SW480 (cell line): ENCODE results near the gene PADI1.

Experiments used
- DNase-seq: peaks from one replicate; pipeline ENCODE4 v3.0.0-alpha.2; 2016; ENCODE audit warnings: low spot score

PADI1 gene

GRCh38 chr1:17274186-17275170, 69.5 kb downstream of the PADI1 start:
- peak; percentile 65 for DNase-seq

GRCh38 chr1:17276568-17276967, 71.6 kb downstream of the PADI1 start:
- DNase-seq, result no peak

GRCh38 chr1:17277511-17278159, 72.7 kb downstream of the PADI1 start:
- DNase-seq, result no peak

- no peak for DNase-seq
These were observed 74.3 kb downstream of the PADI1 start for GRCh38 chr1:17278996-17279830.

GRCh38 chr1:17280436-17280835, 75.5 kb downstream of the PADI1 start:
- no peak for DNase-seq

GRCh38 chr1:17280894-17281293, 76.0 kb downstream of the PADI1 start:
- DNase-seq, result no peak

GRCh38 chr1:17281775-17282181, 76.8 kb downstream of the PADI1 start:
- DNase-seq, result no peak

- DNase-seq, result no peak
These were observed 77.9 kb downstream of the PADI1 start for GRCh38 chr1:17282836-17283235.

GRCh38 chr1:17286646-17287045, 81.7 kb downstream of the PADI1 start:
- no peak for DNase-seq

- no peak for DNase-seq
These were observed 82.3 kb downstream of the PADI1 start for GRCh38 chr1:17287130-17287776.

GRCh38 chr1:17289721-17290120, 84.8 kb downstream of the PADI1 start:
- no peak for DNase-seq

DNA sequence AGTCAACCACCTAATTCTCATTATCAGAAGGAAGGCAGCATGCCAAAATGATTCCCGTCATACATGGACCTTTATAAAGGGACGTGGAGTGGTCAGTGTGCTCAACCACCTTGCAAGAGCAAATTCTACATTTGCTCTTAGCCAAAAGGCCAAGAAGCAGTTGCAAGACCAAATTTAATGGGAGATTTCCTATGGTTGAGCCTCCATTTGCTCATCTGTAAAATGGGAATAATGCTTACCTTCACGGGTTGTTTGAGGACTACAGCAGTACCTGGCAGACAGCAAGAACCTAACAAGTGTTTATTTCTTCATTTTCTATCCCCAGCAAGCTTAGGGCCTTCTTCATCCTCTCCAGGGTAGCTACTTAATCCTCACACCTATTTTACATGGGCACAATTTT, 85.6 kb downstream of the PADI1 start:
- no peak for DNase-seq

GRCh38 chr1:17292299-17293160, 87.6 kb downstream of the PADI1 start:
- no peak for DNase-seq

- DNase-seq, result no peak
These were observed 88.9 kb downstream of the PADI1 start for GRCh38 chr1:17293681-17294425.

- no peak for DNase-seq
These were observed 90.4 kb downstream of the PADI1 start for GRCh38 chr1:17295292-17295691.
